ENCODE measurements around the gene PAGR1.

The PAGR1 gene

GRCh38 chr16:29805232-29806098 is 10.5 kb upstream of the PAGR1 start:
- Histone ChIP-seq H3K36me3 (replicated peaks in 1 of 2; ENCODE audit: control insufficient read depth in 2 of 2, insufficient read depth in 2 of 2, low read length in 2 of 2) (peaks cover 50 to 77% of the 10 kb centered on the region in 2 donors), H3K18ac (ENCODE audit: low read length) (peak overlapping the region; percentile 94), H3K27me3 (ENCODE audit: control insufficient read depth in 3 of 3, insufficient read depth in 3 of 3, low read depth in 1 of 3, low read length in 3 of 3) (no peaks in the 10 kb centered on the region), H3K27ac (replicated peaks; ENCODE audit: low read length) (peak overlapping the region; percentile 88), H2BK12ac (ENCODE audit: low read length) (no peak overlapping the region), H4K8ac (ENCODE audit: low read depth, low read length) (no peak overlapping the region), H3K79me1 (ENCODE audit: low read depth, low read length) (peaks cover 25% of the 10 kb centered on the region), H4K91ac (ENCODE audit: low read depth, low read length, poor library complexity) (no peak overlapping the region), H3K4me2 (ENCODE audit: insufficient read depth, low read length, poor library complexity, severe bottlenecking) (peak overlapping the region; percentile 84), H2BK120ac (ENCODE audit: low read depth, low read length) (peak overlapping the region; percentile 95), H3K4me1 (ENCODE audit: control insufficient read depth in 2 of 2, insufficient read depth in 1 of 2, low read depth in 1 of 2, low read length in 2 of 2) (peaks cover 29 to 30% of the 10 kb centered on the region in 2 donors), H3K14ac (ENCODE audit: low read length) (no peak overlapping the region), H2AK5ac (ENCODE audit: low read depth, low read length) (peak overlapping the region; percentile 100), H3K9me3 (replicated peaks in 1 of 2; ENCODE audit: control insufficient read depth in 2 of 2, insufficient read depth in 1 of 2, low read depth in 1 of 2, low read length in 2 of 2) (peaks cover 0 to 2% of the 10 kb centered on the region in 2 donors), H3K9ac (ENCODE audit: low read depth, low read length, poor library complexity) (peak overlapping the region; percentile 98), H2BK15ac (ENCODE audit: low read length) (peak overlapping the region; percentile 75), H2BK5ac (ENCODE audit: low read length) (peak overlapping the region; percentile 98), H3K4me3 (ENCODE audit: low read length in 2 of 2) (peak overlapping the region; percentile 71 to 79), H2AFZ (ENCODE audit: low read length) (peak overlapping the region; percentile 70), H3K23ac (ENCODE audit: low read depth, low read length, poor library complexity) (peak overlapping the region; percentile 99), H3K4ac (ENCODE audit: low read length) (peak overlapping the region; percentile 56)
- peak; percentile 99 for DNase-seq (ENCODE audit: low spot score)
- no CpG with 5 or more reads among the region's 103 CpGs for WGBS, 2 donors (ENCODE audit: extremely low coverage in 2 of 2, insufficient read length in 2 of 2, insufficient replicate concordance in 1 of 2)

- H2BK15ac ChIP-seq (ENCODE audit: low read length): peak within 1 kb of the TSS; percentile 85
- peaks cover 34 to 35% of the 10 kb centered on the region in 2 donors for H3K4me1 ChIP-seq (ENCODE audit: control insufficient read depth in 2 of 2, insufficient read depth in 1 of 2, low read depth in 1 of 2, low read length in 2 of 2)
- peak within 1 kb of the TSS; percentile 98 for H3K18ac ChIP-seq (ENCODE audit: low read length)
- no CpG with 5 or more reads among the region's 67 CpGs for WGBS, 2 donors (ENCODE audit: extremely low coverage in 2 of 2, insufficient read length in 2 of 2, insufficient replicate concordance in 1 of 2)
- peak within 1 kb of the TSS; percentile 33 for H2BK12ac ChIP-seq (ENCODE audit: low read length)
- H3K9me3 ChIP-seq (replicated peaks in 1 of 2; ENCODE audit: control insufficient read depth in 2 of 2, insufficient read depth in 1 of 2, low read depth in 1 of 2, low read length in 2 of 2): peaks cover 0 to 2% of the 10 kb centered on the region in 2 donors
- H2AFZ ChIP-seq (ENCODE audit: low read length): peak within 1 kb of the TSS; percentile 70
- peak within 1 kb of the TSS; percentile 66 for H3K4ac ChIP-seq (ENCODE audit: low read length)
- no peak within 1 kb of the TSS for H4K8ac ChIP-seq (ENCODE audit: low read depth, low read length)
- H4K91ac ChIP-seq (ENCODE audit: low read depth, low read length, poor library complexity): no peak within 1 kb of the TSS
- H3K36me3 ChIP-seq (replicated peaks in 1 of 2; ENCODE audit: control insufficient read depth in 2 of 2, insufficient read depth in 2 of 2, low read length in 2 of 2): peaks cover 46 to 72% of the 10 kb centered on the region in 2 donors
- peak within 1 kb of the TSS; percentile 98 for H3K9ac ChIP-seq (ENCODE audit: low read depth, low read length, poor library complexity)
- peak within 1 kb of the TSS; percentile 93 for H3K27ac ChIP-seq (replicated peaks; ENCODE audit: low read length)
- H3K23ac ChIP-seq (ENCODE audit: low read depth, low read length, poor library complexity): peak within 1 kb of the TSS; percentile 99
- DNase-seq (ENCODE audit: low spot score): no peak
- peak within 1 kb of the TSS; percentile 99 for H2AK5ac ChIP-seq (ENCODE audit: low read depth, low read length)
- peaks cover 25% of the 10 kb centered on the region for H3K79me1 ChIP-seq (ENCODE audit: low read depth, low read length)
- no peaks in the 10 kb centered on the region for H3K27me3 ChIP-seq (ENCODE audit: control insufficient read depth in 3 of 3, insufficient read depth in 3 of 3, low read depth in 1 of 3, low read length in 3 of 3)
- peak within 1 kb of the TSS; percentile 98 for H2BK5ac ChIP-seq (ENCODE audit: low read length)
- H3K14ac ChIP-seq (ENCODE audit: low read length): peak within 1 kb of the TSS; percentile 98
- H2BK120ac ChIP-seq (ENCODE audit: low read depth, low read length): peak within 1 kb of the TSS; percentile 87
- peak within 1 kb of the TSS; percentile 91 for H3K4me2 ChIP-seq (ENCODE audit: insufficient read depth, low read length, poor library complexity, severe bottlenecking)
- H3K4me3 ChIP-seq (ENCODE audit: low read length in 2 of 2): peak within 1 kb of the TSS; percentile 71 to 93
Measured at GRCh38 chr16:29806099-29806579, 9.8 kb upstream of the PAGR1 start, which contains the start of gene MAZ. MAZ (plus strand) TSS chr16:29806529; CDS start chr16:29806702, 173 bp downstream.

- no peaks in the 10 kb centered on the region for H3K27me3 ChIP-seq (ENCODE audit: control insufficient read depth in 3 of 3, insufficient read depth in 3 of 3, low read depth in 1 of 3, low read length in 3 of 3)
- H2AK5ac ChIP-seq (ENCODE audit: low read depth, low read length): peak overlapping the region; percentile 99
- H2BK120ac ChIP-seq (ENCODE audit: low read depth, low read length): peak overlapping the region; percentile 87
- peak overlapping the region; percentile 98 for H3K9ac ChIP-seq (ENCODE audit: low read depth, low read length, poor library complexity)
- H3K4me1 ChIP-seq (ENCODE audit: control insufficient read depth in 2 of 2, insufficient read depth in 1 of 2, low read depth in 1 of 2, low read length in 2 of 2): peaks cover 37 to 40% of the 10 kb centered on the region in 2 donors
- peak overlapping the region; percentile 91 for H3K4me2 ChIP-seq (ENCODE audit: insufficient read depth, low read length, poor library complexity, severe bottlenecking)
- peaks cover 0 to 2% of the 10 kb centered on the region in 2 donors for H3K9me3 ChIP-seq (replicated peaks in 1 of 2; ENCODE audit: control insufficient read depth in 2 of 2, insufficient read depth in 1 of 2, low read depth in 1 of 2, low read length in 2 of 2)
- H2AFZ ChIP-seq (ENCODE audit: low read length): peak overlapping the region; percentile 68
- peak overlapping the region; percentile 33 for H2BK12ac ChIP-seq (ENCODE audit: low read length)
- H4K8ac ChIP-seq (ENCODE audit: low read depth, low read length): no peak overlapping the region
- peak overlapping the region; percentile 98 for H3K18ac ChIP-seq (ENCODE audit: low read length)
- H4K91ac ChIP-seq (ENCODE audit: low read depth, low read length, poor library complexity): no peak overlapping the region
- peak overlapping the region; percentile 98 for H3K14ac ChIP-seq (ENCODE audit: low read length)
- H3K79me1 ChIP-seq (ENCODE audit: low read depth, low read length): peaks cover 25% of the 10 kb centered on the region
- H3K36me3 ChIP-seq (replicated peaks in 1 of 2; ENCODE audit: control insufficient read depth in 2 of 2, insufficient read depth in 2 of 2, low read length in 2 of 2): peaks cover 40 to 66% of the 10 kb centered on the region in 2 donors
- peak overlapping the region; percentile 85 for H2BK15ac ChIP-seq (ENCODE audit: low read length)
- peak overlapping the region; percentile 64 to 93 for H3K4me3 ChIP-seq (ENCODE audit: low read length in 2 of 2)
- peak overlapping the region; percentile 66 for H3K4ac ChIP-seq (ENCODE audit: low read length)
- WGBS, 2 donors (ENCODE audit: extremely low coverage in 2 of 2, insufficient read length in 2 of 2, insufficient replicate concordance in 1 of 2): no CpG with 5 or more reads among the region's 99 CpGs
- DNase-seq (ENCODE audit: low spot score): no peak
- H3K23ac ChIP-seq (ENCODE audit: low read depth, low read length, poor library complexity): peak overlapping the region; percentile 94
- peak overlapping the region; percentile 96 for H2BK5ac ChIP-seq (ENCODE audit: low read length)
- H3K27ac ChIP-seq (replicated peaks; ENCODE audit: low read length): peak overlapping the region; percentile 93
Measured at GRCh38 chr16:29806641-29807425, 9.1 kb upstream of the PAGR1 start.

All from neuronal stem cell (in vitro differentiated cells).